ENCODE data around the gene MTMR3.

DNA sequence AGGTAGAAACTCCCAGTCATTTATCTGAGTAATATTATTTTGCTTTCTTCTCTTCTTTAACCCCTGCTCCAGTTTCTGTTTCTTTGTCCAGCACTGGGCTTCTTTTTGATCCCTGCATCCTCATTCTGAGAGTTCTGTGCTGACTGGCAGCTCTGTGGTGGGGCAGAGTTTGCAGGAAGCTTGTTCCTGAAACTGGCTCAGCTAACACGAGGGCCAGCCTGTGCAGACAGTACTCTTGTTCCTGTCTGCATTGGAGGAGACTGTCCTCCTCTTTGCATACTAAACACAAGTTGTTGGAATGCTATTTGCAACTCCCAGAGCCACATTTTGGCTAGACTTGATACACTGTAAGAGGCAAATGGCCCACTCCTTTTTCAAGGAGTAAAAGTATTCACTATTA lies 104.2 kb downstream of the MTMR3 start:
- TF ChIP-seq POLR2A (IDR thresholded peaks at IDR 0.05) = no peak
- TF ChIP-seq, protein P1, sequence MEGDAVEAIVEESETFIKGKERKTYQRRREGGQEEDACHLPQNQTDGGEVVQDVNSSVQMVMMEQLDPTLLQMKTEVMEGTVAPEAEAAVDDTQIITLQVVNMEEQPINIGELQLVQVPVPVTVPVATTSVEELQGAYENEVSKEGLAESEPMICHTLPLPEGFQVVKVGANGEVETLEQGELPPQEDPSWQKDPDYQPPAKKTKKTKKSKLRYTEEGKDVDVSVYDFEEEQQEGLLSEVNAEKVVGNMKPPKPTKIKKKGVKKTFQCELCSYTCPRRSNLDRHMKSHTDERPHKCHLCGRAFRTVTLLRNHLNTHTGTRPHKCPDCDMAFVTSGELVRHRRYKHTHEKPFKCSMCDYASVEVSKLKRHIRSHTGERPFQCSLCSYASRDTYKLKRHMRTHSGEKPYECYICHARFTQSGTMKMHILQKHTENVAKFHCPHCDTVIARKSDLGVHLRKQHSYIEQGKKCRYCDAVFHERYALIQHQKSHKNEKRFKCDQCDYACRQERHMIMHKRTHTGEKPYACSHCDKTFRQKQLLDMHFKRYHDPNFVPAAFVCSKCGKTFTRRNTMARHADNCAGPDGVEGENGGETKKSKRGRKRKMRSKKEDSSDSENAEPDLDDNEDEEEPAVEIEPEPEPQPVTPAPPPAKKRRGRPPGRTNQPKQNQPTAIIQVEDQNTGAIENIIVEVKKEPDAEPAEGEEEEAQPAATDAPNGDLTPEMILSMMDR (IDR thresholded peaks at IDR 0.05) = no peak

All from adrenal gland (tissue), 5 donors.